Adrenal gland (tissue), 12 donors: ENCODE data around the gene TIMM17A. TPM values are rescaled to one million over a fixed set of nuclear protein-coding genes. Genes with fewer than 3 reads are reported as not detected.
"Not testable (repeated sequence)": the region's sequence is repeated elsewhere in the genome, so short reads cannot be mapped to it uniquely, and the experiment has no call there.

Source experiments
- DNase-seq, 7 donors: peaks; one replicate each; pipeline ENCODE4 v3.0.0-alpha.2; 2019 to 2020
- H3K27ac ChIP-seq, 5 donors: fragments of 200-600 bp; sonication (generic) in 4 of 5; 1 replicate in 3 of 5; 2 replicates in 2 of 5; pipeline versions ENCODE4 v1.5.1 to v1.8.0; 2016 to 2020; ENCODE audit warnings: mild to moderate bottlenecking in 1 of 5
- H3K27me3 ChIP-seq: fragments of 200-600 bp; 2 replicates; pipeline ENCODE4 v1.8.0; 2021
- H3K36me3 ChIP-seq, 2 donors: fragments of 200-600 bp; replicated peaks in 1 of 2; 1 replicate in 1 of 2; 2 replicates in 1 of 2; pipeline versions ENCODE4 v1.5.1 to v1.8.0; 2018 to 2022
- H3K4me1 ChIP-seq, 2 donors: fragments of 200-600 bp; replicated peaks in 1 of 2; 1 replicate in 1 of 2; 2 replicates in 1 of 2; pipeline versions ENCODE4 v1.5.1 to v1.8.0; 2018 to 2021
- H3K4me3 ChIP-seq, 4 donors: fragments of 200-600 bp; sonication (generic) in 3 of 4; one replicate each; pipeline ENCODE4 v1.5.1; 2016 to 2018
- H3K9me3 ChIP-seq, 3 donors: fragments of 200-600 bp; sonication (generic) in 1 of 3; replicated peaks in 1 of 3; 1 replicate in 2 of 3; 2 replicates in 1 of 3; pipeline versions ENCODE4 v1.5.1 to v1.8.0; 2016 to 2021
- CTCF ChIP-seq, 6 experiments: fragments of 450-650 bp in 4 of 6; fragments of 200-600 bp in 2 of 6; sonication (generic) in 1 of 6; IDR thresholded peaks; 1 replicate in 5 of 6; 2 replicates in 1 of 6; pipeline versions ENCODE4 v1.5.1 to v1.8.0; 2016 to 2021; ENCODE audit warnings: antibody characterized with exemption in 6 of 6, mild to moderate bottlenecking in 2 of 6, moderate library complexity in 1 of 6
- POLR2A ChIP-seq, 2 donors: fragments of 450-650 bp; IDR thresholded peaks; one replicate each; pipeline ENCODE4 v1.6.1; 2017; ENCODE audit warnings: antibody characterized with exemption in 2 of 2, mild to moderate bottlenecking in 2 of 2, moderate library complexity in 1 of 2
- WGBS, 4 donors: extraction: QIAGEN DNeasy Blood & Tissue Kit in 2 of 4; methylation state at CpG; one replicate each; pipeline versions ENCODE4 v1.1.5 to v1.1.7; 2013 to 2017; 5-methylcytosine and 5-hydroxymethylcytosine counted together
- intact Hi-C, 2 donors: fragments of 100-400 bp; cut with DNase I; formaldehyde crosslinking; loops; one replicate each; pipeline versions ENCODE4 v1.14.1 to v1.15.0; 2022 to 2023
- polyA plus RNA-seq, 3 donors: library from polyadenylated mRNA; stranded (reverse); fragments of 200-250 nt in 2 of 3; fragments of 350-450 nt in 1 of 3; fragmentation: Illumina TruSeq in 1 of 3; extraction: RNeasy Lipid Tissue Mini Kit (QIAGEN cat#74804) in 1 of 3; gene quantifications; one replicate each; pipeline ENCODE4 v1.2.3, GENCODE V29; 2013 to 2014
- total RNA-seq, 9 donors: library from RNA; depleted of rRNA in 4 of 9; stranded (reverse); fragments of >200 nt in 4 of 9; fragments of 120-200 nt in 1 of 9; fragmentation: NEBNext Ultra II Directional in 1 of 9; extraction: Animal tissue kit (Norgen Biotek cat#: 25700) in 1 of 9; gene quantifications; one replicate each; pipeline versions ENCODE4 v1.1.0 to v1.2.4, GENCODE V29; 2013 to 2023
- donor health status: healthy with polysubstance abuse.
- donor health status: Bipolar disorder and iron deficiency.
- donor health status: DM: yes; HTN: yes; CAD: no.
- donor health status: DM: no; HTN: no; CAD: no.
- donor health status: DM: no; HTN: no; CAD: no.
- donor health status: DM: yes; HTN: yes; CAD: no.

The TIMM17A gene
- total and polyA plus RNA-seq, 12 donors, result 26.3 to 178 (median 47.6) TPM

DNA sequence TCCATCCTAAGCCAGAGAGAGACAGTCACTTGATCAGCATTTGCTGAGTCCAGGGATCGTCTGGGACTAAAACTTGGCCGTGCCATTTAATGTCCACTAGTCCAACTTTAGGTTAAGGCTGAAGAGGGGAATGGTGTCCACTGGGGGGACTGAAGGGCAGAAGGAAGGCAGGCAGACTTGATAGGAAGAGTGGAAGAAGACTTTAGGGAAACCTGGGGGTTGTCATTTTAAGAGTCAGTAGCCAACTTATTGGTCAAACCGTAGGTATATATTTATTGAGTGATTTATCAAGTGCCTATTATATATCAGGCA, 7.7 kb upstream of the TIMM17A start:
- Histone ChIP-seq H3K4me3 (peak overlapping the region in 1 of 4 donors; percentile 80), H3K27ac (peak overlapping the region in 2 of 5 donors; percentile 87 to 96), H3K4me1 (peaks cover 5 to 27% of the 10 kb centered on the region in 2 donors), H3K9me3 (no peaks in the 10 kb centered on the region), H3K36me3 (no peaks in the 10 kb centered on the region), H3K27me3 (no peaks in the 10 kb centered on the region)
- DNase-seq, result no peak
- TF ChIP-seq CTCF (IDR thresholded peaks at IDR 0.05), result peak in 1 of 6 experiments; percentile 11
- TF ChIP-seq POLR2A (IDR thresholded peaks at IDR 0.05), result no peak
- WGBS, 4 donors, result 49 to 65% (median 57%) methylated on average over 3 of the region's 3 CpGs
- intact Hi-C loops, result no loop called here

GRCh38 chr1:201949491-201949890, 5.8 kb upstream of the TIMM17A start:
- H3K9me3 ChIP-seq, result no peaks in the 10 kb centered on the region
- H3K27me3 ChIP-seq, result no peaks in the 10 kb centered on the region
- TF ChIP-seq POLR2A (IDR thresholded peaks at IDR 0.05), result no peak
- TF ChIP-seq CTCF (IDR thresholded peaks at IDR 0.05), result no peak
- intact Hi-C loops, result no loop called here
- DNase-seq, result no peak
- H3K27ac ChIP-seq, result peak overlapping the region in 2 of 5 donors; percentile 31 to 65
- H3K36me3 ChIP-seq, result no peaks in the 10 kb centered on the region
- no peak overlapping the region for H3K4me3 ChIP-seq
- peaks cover 5 to 20% of the 10 kb centered on the region in 2 donors for H3K4me1 ChIP-seq

GRCh38 chr1:201954263-201955008, 867 bp upstream of the TIMM17A start:
- H3K27me3 ChIP-seq, result no peaks in the 10 kb centered on the region
- H3K36me3 ChIP-seq, result peaks cover 0 to 24% of the 10 kb centered on the region in 2 donors
- H3K9me3 ChIP-seq, result no peaks in the 10 kb centered on the region
- no peak for DNase-seq
- no peak for TF ChIP-seq POLR2A (IDR thresholded peaks at IDR 0.05)
- intact Hi-C loops, result no loop called here
- peaks cover 7 to 26% of the 10 kb centered on the region in 2 donors for H3K4me1 ChIP-seq
- H3K4me3 ChIP-seq, result peak overlapping the region in 3 of 4 donors; percentile 58 to 98 (median 94)
- 48 to 53% (median 50%) methylated on average over 24 of the region's 24 CpGs for WGBS, 4 donors
- peak overlapping the region; percentile 64 to 93 (median 88) for H3K27ac ChIP-seq

GRCh38 chr1:201955729-201956143, 433 bp downstream of the TIMM17A start:
- Histone ChIP-seq H3K27ac (peak overlapping the region in 4 of 5 donors; percentile 64 to 93 (median 89)), H3K9me3 (no peaks in the 10 kb centered on the region), H3K36me3 (peaks cover 0 to 35% of the 10 kb centered on the region in 2 donors), H3K27me3 (no peaks in the 10 kb centered on the region), H3K4me1 (peaks cover 7 to 22% of the 10 kb centered on the region in 2 donors), H3K4me3 (peak overlapping the region; percentile 58 to 98 (median 78))
- 0 to 2% (median 0%) methylated on average over 11 to 17 of the region's 17 CpGs for WGBS, 4 donors
- intact Hi-C loops, result no loop called here
- TF ChIP-seq CTCF (IDR thresholded peaks at IDR 0.05), result no peak
- TF ChIP-seq POLR2A (IDR thresholded peaks at IDR 0.05), result no peak
- no peak for DNase-seq

- no peak for TF ChIP-seq CTCF (IDR thresholded peaks at IDR 0.05)
- no peak for TF ChIP-seq POLR2A (IDR thresholded peaks at IDR 0.05)
- H3K4me3 ChIP-seq, result no peak overlapping the region
- DNase-seq, result no peak
- intact Hi-C loops, result no loop called here
- H3K27me3 ChIP-seq, result no peaks in the 10 kb centered on the region
- no peak overlapping the region for H3K27ac ChIP-seq
- H3K4me1 ChIP-seq, result peaks cover 7 to 22% of the 10 kb centered on the region in 2 donors
- no peaks in the 10 kb centered on the region for H3K9me3 ChIP-seq
- H3K36me3 ChIP-seq, result peaks cover 0 to 62% of the 10 kb centered on the region in 2 donors
- 82 to 90% (median 88%) methylated on average over 5 of the region's 5 CpGs for WGBS, 4 donors
Observed at GRCh38 chr1:201958348-201958747, 3.0 kb downstream of the TIMM17A start.

- H3K27ac ChIP-seq, intact Hi-C loops, DNase-seq, H3K4me3 ChIP-seq, H3K9me3 ChIP-seq, H3K27me3 ChIP-seq: not testable (repeated sequence)
- Histone ChIP-seq H3K4me1 (peaks cover 13 to 21% of the 10 kb centered on the region in 2 donors), H3K36me3 (peaks cover 0 to 89% of the 10 kb centered on the region in 2 donors)
- WGBS, 4 donors, result 91 to 93% (median 91%) methylated on average over 10 of the region's 10 CpGs
Observed at GRCh38 chr1:201962382-201962781, 7.1 kb downstream of the TIMM17A start.
